ENCODE measurements around the gene CSF2RB.

CSF2RB gene

DNA sequence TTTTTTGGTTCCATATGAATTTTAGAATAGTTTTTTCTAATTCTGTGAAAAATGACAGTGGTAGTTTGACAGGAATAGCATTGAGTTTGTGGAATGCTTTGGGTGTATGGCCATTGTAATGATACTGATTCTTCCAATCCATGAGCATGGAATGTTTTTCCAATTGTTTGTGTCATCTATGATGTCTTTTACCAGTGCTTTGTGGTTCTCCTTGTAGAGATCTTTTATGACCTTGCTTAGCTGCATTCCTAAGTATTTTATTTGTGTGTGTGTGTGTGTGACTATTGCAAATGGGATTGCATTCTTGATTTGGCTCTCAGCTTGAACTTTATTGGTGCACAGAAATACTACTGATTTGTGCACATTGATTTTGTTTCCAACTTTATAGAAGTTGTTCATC lies 3.0 kb upstream of the CSF2RB start:
- TF ChIP-seq, protein P1, sequence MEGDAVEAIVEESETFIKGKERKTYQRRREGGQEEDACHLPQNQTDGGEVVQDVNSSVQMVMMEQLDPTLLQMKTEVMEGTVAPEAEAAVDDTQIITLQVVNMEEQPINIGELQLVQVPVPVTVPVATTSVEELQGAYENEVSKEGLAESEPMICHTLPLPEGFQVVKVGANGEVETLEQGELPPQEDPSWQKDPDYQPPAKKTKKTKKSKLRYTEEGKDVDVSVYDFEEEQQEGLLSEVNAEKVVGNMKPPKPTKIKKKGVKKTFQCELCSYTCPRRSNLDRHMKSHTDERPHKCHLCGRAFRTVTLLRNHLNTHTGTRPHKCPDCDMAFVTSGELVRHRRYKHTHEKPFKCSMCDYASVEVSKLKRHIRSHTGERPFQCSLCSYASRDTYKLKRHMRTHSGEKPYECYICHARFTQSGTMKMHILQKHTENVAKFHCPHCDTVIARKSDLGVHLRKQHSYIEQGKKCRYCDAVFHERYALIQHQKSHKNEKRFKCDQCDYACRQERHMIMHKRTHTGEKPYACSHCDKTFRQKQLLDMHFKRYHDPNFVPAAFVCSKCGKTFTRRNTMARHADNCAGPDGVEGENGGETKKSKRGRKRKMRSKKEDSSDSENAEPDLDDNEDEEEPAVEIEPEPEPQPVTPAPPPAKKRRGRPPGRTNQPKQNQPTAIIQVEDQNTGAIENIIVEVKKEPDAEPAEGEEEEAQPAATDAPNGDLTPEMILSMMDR (conservative IDR thresholded peaks at IDR 0.05) = no peak
- TF ChIP-seq ZFX (IDR thresholded peaks at IDR 0.05) = no peak
- H3K27ac ChIP-seq = no peak overlapping the region

DNA sequence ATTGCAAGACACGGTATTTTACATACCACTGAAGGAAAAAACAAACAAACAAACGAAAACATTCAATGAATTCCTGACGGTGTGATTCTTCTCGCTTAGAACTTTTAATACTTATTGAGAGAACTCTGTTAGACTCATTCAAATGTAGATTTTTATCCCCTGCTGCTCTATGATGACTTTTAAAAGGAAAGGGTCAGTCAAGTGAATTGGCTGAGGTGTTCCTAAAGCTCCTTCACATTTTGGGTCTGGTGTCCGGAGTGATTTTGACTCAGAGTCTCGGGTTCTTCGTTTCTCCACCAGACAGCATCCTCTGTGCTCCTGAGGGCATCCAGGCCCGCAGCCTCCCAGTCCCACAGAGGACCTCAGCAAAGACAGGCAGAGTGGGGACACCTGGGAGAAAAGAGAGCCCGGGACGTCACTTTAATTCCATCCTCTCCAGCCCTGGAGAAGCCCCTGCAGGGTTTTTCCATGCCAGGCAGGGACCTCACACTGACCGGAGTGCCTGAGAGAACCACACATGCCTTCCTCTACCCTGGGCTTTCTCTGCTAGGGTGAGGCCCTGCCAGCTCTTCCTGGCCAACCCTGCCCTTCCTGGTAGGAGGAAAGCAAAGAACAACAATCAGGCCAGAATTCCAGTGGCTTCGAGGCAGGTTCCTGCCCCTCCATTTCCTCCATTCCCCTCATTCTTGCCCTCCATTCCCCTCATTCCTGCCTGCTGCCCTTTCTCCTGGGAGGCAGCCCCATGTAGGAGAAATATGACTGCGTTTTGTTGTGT lies 1.4 kb upstream of the CSF2RB start:
- TF ChIP-seq ZFX (IDR thresholded peaks at IDR 0.05) = no peak
- TF ChIP-seq, protein P1 (conservative IDR thresholded peaks at IDR 0.05) = no peak
- H3K27ac ChIP-seq = no peak overlapping the region

DNA sequence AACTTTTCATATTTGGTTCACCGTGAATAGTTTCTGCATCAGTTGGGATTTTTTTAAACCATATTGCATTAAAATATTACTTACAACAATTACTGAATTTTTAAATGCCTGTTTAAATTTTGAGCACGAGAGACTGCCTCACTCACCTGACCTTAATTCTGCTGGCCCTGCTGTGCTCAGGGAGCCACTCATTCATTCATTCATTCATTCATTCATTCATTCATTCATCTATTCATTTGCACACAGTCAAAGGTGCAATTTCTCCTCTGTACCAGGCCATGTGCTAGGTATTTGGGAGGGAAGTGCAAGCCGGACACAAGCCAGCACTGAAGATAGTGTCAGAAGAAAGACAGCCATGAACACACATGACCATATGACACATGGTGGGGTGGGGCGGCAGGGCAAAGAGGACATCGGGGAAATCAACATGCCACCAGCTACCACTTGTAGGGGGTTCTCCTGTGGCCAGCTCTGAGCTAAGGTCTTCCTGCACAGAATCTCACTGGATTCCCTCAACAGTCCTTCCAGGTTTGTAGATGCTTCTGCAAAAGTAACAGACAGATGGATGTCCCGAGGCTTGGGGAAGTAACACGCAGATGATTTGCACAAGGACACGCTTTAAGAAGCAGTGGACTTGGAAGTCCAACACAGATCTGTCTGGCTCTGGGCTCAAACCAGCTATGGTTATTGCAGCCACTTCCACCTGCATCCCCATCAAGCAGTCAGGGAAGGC lies 568 bp upstream of the CSF2RB start:
- no peak overlapping the region for H3K27ac ChIP-seq
- TF ChIP-seq ZFX (IDR thresholded peaks at IDR 0.05) = no peak
- TF ChIP-seq, protein P1 (conservative IDR thresholded peaks at IDR 0.05) = no peak

DNA sequence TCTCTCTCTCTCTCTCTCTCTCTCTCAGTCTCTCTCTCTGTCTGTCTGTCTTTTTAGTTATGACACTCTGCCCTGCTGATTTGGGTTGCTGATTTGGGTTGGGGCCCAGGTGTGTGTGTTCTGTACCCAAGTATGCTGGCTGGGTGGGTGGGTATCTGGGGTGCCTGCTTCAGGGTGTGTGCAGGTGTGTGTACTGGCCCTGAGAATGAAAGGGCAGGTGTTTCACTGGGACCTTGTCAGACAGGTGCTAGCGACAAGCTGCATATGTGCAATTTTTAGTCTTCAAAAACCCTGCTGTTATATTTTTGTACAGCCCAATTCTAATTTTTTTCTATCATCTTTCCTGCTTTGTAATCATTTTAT lies 943 bp downstream of the CSF2RB start:
- no peak overlapping the region for H3K27ac ChIP-seq
- TF ChIP-seq, protein P1 (conservative IDR thresholded peaks at IDR 0.05) = no peak
- TF ChIP-seq ZFX (IDR thresholded peaks at IDR 0.05) = no peak

DNA sequence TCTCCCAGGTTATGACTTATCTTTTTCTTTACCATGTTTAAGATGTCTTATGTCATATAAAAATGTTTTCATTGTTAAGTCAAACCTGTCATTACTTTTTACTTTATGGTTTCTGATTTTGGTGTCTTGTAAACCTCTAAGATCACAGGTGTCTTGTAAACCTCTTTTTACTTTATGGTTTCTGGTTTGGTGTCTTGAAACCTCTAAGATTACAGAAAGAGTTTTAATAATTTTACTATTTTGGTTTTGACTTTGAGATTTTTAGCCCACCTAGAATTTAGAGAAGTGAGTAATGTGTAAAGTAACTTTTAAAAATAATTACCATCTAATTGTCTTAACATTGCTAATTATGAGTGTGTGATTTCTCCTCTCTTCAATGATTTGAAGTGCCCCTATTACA lies 2.6 kb downstream of the CSF2RB start:
- no peak for TF ChIP-seq ZFX (IDR thresholded peaks at IDR 0.05)
- TF ChIP-seq, protein P1 (conservative IDR thresholded peaks at IDR 0.05) = no peak
- no peak overlapping the region for H3K27ac ChIP-seq

DNA sequence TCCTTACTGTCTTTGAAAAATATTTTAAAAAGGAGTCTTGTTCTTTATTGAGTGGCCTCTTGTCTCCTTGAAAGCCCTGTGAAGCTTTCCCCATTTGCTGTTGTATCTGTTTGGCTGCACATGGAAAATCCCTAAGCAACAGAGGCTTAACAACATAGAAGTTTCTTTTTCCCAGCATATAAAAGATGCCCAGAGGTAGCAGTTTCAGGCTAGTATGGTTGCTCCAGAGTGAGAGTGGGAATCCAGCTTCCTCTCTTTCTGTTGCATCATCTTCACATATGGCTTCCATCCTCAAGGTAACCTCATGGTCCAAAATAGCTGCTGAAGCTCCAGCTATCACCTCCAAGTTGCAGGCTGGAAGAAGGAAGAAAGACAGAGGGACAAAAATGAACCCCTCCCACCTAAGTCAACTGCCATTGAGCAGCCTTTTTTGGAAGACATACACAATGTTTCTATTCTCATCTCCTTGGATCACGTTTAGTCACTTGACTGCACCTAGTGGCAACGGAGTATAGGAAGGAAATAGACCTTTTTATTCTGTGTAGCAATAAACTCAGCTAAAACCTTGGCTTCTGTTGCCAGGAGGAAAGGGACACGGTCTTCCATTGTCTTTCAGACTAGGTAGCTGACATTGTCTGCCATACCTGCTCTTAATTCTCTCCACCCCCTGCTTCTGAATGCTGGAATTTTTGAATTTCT lies 5.3 kb downstream of the CSF2RB start:
- no peak overlapping the region for H3K27ac ChIP-seq
- TF ChIP-seq, protein P1 (conservative IDR thresholded peaks at IDR 0.05) = no peak
- no peak for TF ChIP-seq ZFX (IDR thresholded peaks at IDR 0.05)
